ENCODE measurements around the gene OR5B21. TPM values are rescaled to one million over a fixed set of nuclear protein-coding genes. Genes with fewer than 3 reads are reported as not detected.

Gene OR5B21
- not detected for total RNA-seq
- long read RNA-seq = 0 reads

DNA sequence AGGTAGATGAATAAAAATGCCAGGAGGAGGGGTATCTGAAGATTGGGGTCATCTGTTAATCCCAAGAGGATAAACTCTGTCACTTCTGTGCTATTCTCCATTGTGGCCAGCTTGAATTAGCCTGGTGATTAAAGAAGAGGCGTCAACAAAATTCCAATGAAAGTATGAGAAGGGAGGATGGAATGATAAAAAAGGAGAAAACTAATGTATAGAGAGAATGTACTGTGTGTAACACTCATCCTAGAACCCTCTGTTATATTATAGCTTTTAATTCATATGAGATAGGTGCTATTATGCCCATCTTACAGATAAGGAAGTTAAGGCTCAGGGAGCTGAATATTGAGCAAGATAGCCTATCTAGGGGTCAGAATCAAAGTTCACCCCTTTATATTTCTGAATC lies at the start of gene OR5B21:
OR5B21 (minus strand) TSS at position 101 of the 400 bp plus-strand sequence; CDS start at position 101, 0 bp downstream.
- ATAC-seq (no peak), DNase-seq (no peak)
- intact Hi-C loops (cut with micrococcal nuclease) = no loop called here

DNA sequence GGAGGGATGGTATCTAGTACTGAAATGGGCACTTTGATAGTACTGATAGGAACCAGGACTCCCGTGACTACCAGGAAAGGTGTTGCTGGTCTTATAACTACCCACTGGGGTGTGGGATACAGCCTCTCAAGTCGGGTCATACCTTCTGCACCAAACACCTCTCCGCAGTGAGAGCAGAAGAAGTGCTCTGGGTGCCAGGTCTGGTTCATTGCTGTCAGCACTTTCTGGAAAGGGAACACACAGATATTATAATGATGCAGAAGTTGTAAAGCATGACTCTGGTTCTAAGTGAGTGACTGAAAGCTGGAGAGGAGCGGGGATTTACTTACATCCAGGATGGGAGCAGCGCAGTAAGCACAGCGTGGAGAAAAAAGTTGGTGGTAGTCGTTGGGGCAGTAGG lies 41.7 kb upstream of the OR5B21 start:
- ATAC-seq (peak; percentile 98), DNase-seq (peak; percentile 45)
- intact Hi-C loops (cut with micrococcal nuclease) = no loop called here

DNA sequence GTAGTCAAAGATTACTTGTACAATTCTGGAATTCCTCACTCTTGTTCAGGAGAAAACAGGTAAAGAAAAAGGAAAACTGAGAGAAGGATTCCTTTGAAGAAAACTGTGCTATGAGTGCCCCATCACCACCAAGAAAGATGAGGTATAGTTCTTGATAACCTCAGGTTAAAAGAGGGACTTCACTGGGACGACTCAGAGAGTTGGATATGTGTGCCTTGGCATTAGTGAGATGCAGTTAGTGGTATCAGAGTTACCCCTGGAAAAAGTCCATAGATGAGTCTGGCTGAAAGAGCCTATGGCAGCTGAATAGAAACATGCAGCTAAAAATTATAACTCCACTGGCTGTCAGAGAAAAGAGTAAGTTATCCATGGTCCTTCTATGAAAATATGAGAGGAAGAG lies 38.9 kb upstream of the OR5B21 start:
- intact Hi-C loops (cut with micrococcal nuclease) = no loop called here
- DNase-seq (no peak), ATAC-seq (no peak)

DNA sequence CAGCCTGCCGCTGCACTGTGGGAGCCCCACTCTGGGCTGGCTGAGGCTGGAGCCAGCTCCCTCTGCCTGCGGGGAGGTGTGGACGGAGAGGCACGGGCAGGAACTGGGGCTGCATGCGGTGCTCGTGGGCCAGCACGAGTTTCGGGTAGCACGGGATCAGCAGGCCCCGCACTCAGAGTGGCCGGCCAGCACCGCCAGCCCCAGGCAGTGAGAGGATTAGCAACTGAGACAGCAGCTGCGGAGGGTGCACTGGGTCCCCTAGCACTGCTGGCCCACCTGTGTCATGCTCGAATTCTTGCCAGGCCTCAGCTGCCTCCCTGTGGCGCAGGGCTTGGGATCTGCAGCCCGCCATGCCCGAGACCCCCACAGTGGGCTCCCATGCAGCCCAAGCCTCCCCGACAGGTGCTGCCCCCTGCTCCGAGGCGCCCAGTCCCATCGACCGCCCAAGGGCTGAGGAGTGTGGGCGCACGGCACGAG lies 24.0 kb upstream of the OR5B21 start:
- ATAC-seq (no peak), DNase-seq (no peak)
- intact Hi-C loops (cut with micrococcal nuclease) = no loop called here

DNA sequence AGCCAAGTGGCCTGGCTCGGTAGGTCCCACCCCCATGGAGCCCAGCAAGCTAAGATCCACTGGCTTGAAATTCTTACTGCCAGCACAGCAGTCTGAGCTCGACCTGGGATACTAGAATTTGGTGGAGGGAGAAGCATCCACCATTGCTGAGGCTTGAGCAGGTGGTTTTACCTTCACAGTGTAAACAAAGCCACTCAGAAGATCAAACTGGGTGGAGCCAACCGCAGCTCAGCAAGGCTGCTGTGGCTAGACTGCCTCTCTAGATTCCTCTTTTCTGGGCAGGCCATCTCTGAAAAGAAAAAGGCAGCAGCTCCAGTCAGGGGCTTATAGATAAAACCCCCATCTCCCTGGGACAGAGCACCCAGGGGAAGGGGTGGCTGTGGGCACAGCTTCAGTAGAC lies 22.3 kb upstream of the OR5B21 start:
- intact Hi-C loops (cut with micrococcal nuclease) = no loop called here
- DNase-seq (no peak), ATAC-seq (no peak)

DNA sequence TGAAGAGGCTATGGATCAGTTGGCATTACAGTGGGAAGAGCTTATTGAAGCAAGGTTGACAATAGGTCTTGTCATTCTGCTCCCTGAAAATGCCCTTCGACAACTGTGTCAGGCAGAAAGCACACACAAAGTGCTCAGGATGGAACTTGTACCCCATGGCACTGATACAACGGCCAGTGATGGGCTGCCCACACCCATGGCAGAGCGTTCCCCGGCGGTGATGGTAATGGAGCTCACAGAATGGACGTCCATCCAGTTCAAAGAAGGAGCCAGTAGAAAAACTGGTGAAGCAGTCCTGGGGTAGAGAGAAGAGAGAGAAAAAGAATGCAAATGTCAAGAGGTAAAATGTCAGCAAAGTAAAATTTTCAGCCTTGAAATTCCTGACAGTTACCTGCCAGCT lies 19.5 kb upstream of the OR5B21 start:
- DNase-seq = no peak
- ATAC-seq = no peak
- intact Hi-C loops (cut with micrococcal nuclease) = no loop called here

DNA sequence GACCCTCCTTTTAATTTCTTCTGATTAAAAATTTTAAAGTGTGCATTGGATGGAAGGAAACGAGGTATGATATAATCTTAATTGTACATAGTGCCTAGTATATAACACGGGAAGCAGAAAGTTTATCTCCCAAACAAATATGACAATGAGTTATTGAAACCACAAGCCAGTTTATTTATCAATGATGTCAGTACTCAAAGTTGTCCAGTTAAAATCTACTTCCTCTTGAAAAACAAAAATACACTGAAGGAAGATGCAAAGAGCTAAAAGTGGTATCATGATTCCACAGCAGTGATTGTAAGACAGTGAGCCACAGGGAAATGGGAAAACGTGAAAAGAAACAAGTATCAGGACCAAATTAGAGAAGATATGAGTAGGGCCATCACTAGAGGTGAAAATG lies 18.8 kb upstream of the OR5B21 start:
- intact Hi-C loops (cut with micrococcal nuclease) = no loop called here
- DNase-seq (no peak), ATAC-seq (no peak)

DNA sequence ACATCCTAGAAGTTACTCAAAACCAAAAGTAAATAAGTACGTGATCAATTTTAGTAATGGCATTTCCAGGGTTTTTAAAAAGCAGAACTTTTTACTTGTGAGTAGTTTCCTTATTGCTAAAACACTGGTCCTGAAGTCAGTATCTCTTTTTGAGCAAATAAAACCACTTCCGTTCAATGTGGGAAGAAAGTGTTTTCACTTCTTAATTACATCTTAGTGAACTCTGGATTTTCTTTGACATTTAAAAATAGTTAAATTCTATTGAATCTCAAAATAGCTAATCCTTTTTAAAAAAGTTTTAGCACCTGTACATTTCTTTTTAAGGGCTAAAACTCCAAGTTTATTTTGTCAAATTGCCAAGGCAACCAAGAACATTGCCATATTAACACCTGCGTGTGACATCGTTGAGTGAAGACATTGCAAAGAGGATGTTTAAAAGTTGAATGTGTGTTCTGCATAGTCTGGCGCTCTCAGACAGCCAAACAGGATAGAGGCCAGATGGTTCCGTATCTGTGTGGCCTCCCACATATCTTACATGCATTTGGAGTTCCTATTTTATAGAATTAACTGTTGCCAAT lies 17.2 kb upstream of the OR5B21 start:
- ATAC-seq (no peak), DNase-seq (no peak)
- intact Hi-C loops (cut with micrococcal nuclease) = no loop called here

DNA sequence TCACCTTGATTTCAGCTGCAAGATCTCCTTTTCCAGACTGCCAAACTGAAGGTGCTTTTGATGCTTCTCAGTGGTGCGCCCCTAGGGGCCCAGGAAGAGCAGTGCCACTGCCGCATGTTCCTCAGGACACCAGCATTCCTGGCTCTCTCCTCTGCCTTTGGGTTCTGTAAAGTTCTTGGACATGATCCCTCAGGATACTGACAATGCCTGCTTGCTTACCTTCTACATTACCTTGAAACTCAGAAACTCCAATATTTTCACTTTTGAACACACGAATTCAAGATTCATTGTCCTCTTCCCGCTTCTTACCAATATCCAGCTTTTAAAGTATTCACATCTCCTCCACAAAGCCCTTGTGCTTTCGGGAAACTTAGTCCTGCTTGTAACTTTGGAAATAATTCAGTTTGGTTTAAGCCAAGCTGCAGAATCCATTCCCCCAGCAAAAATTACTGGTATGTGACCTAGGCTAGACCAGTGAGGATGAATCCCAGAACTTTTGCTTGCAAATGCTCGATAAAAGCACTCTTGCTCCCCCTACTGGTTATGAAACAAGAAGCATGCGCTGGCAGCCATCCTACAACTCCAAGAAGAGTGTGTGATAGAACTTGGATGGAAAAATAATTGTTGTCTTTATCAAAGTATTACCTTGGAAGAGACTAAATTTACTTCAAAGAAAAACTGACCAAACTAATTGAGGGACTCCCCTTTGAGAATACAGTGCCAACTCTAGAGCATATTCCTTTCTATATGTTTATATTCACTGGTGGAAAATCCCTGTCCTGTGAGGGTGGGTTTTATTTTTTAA lies 16.5 kb upstream of the OR5B21 start:
- peak; percentile 62 for DNase-seq
- ATAC-seq = peak; percentile 87
- intact Hi-C loops (cut with micrococcal nuclease) = no loop called here

DNA sequence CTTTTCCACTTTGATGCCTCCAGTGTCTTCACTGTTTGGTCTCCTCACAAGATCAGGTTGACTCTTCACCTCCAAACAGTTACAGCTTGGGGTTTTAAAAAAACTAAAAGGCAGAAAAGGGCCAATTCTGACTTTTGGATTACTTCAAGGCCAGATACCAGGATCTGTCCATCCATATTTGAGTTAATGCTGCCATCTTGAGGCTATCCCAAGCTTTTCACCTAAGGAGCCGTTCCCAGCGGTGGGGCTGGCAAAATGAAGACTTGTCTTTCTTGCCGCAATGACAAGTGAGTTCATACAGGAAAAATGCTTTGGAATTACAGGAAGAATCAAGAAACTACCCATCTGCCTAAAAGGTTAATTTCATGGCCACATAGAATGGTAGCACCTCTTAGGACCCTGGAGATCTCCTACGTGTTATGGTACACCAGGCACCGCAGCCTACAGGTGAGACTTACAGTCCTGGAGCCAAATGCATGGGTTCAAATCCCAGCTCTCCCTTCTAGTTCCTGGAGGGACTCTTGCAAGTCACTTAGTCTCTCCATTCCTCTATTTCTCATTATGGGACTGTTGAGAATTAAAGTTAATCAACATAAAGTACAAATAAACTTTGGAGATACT lies 6.0 kb upstream of the OR5B21 start:
- intact Hi-C loops (cut with micrococcal nuclease) = no loop called here
- DNase-seq = no peak
- peak; percentile 69 for ATAC-seq

DNA sequence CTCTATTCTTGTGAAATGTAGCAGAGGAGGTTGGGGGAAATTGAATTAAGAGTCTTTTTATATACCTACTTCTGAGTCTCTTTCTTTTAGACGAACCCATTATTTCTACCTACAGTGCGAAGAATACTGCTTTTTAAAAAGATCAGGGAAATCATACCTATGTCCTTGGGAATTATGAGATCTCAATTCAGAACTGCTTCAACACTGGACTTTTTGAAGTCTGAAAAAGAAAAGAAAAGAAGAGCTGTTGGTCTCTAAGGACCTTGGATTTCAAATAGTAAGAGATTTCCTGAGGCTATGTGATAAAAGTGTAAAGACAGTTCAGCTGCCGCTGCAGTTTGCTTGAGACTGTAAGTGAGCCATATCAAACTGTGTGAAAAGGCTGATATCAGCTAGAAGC lies 3.7 kb upstream of the OR5B21 start:
- ATAC-seq (no peak), DNase-seq (no peak)
- intact Hi-C loops (cut with micrococcal nuclease) = no loop called here

DNA sequence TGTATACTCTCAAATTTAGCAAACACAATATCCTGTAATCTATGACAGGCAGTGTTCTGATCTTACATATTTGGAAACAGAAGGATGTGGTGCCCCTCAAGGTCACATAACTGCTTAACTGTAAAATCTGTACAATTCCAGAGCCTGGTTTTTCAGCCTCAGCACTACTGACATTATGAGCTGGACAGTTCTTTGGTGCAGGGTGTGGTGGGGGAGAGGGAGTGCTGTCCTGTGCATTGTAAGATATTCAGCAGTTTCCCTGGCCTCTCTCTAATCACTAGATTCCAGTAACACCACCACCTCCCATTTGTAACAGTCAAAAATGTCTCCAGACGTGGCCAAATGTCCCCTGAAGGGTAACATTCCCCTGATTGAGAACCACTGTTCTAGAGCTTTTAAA lies 1.8 kb upstream of the OR5B21 start:
- ATAC-seq = no peak
- intact Hi-C loops (cut with micrococcal nuclease) = no loop called here
- no peak for DNase-seq

DNA sequence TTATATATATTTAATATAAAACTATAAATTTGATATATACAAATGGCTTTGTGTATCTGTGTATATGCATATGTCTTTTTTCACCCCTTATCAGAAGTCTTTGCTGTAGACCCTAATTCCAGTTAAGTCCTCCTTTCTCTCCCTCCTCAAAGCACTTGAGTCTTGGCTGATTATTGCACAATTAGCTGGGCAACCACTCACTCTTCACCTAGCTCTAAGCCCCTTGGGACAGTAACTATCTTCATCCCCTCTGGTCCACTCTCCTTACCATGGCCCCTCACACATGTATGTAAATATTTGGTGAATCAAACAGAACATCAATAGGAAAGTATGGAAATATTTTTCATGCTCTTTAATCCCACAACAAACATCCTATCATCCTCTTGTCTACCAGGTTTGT lies 909 bp upstream of the OR5B21 start:
- DNase-seq = no peak
- ATAC-seq = no peak
- intact Hi-C loops (cut with micrococcal nuclease) = no loop called here

DNA sequence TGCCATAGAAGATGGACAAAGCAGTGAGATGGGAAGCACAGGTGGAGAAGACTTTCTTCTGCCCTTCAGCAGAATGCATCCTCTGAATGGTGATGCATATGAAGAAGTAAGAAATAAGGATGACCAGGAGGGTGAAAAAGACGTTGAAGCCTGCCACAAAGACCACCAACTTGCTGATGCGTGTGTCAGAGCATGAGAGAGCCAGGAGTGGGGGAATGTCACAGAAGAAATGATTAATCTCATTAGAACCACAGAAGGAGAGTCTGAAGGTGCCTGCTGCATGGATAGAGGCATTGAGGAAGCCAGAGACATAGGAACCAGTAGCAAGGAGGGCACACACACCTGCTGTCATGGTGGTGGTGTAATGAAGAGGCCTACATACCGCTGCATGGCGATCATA lies 550 bp downstream of the OR5B21 start:
- no peak for ATAC-seq
- intact Hi-C loops (cut with micrococcal nuclease) = no loop called here
- no peak for DNase-seq

DNA sequence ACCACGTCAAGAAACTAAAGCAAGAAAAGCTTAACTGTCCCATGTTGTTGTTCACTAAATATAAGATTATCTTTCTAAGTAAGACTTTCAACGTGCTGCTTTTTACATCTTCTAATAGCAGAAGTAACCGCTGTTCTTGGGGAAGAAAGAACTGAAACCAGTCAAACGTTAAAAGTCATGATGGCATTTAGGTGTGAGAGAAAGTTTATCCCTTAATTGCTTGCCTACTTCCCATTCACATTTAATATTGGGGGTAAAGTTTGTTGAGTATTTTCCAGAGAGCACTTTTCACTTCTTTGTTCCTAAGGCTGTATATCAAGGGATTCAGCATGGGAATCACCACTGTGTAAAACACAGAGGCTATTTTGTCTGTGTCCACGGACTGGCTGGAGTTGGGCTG lies 970 bp downstream of the OR5B21 start:
- no peak for DNase-seq

DNA sequence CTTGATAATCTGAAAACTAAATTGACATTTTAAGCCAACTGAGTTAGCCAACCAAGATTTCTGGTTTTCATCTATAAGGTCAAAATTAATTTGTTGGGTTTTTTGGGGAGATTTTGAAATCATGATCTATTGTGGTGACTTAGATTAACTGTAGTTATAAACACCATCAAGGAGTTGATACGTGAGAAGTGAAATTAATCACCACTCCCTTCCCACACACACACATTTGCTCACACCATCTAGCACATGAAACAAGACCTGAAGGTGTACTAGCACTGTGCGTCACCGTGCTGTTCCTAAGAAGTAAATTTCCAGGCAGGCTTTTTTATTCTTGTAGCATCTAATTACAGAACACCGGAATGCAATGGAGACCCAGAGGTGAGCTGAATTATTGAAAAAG lies 2.1 kb downstream of the OR5B21 start:
- intact Hi-C loops (cut with micrococcal nuclease) = no loop called here
- DNase-seq (no peak), ATAC-seq (no peak)

More for the DNA sequence above, 970 bp downstream of the OR5B21 start:
- intact Hi-C loops (cut with micrococcal nuclease) = no loop called here
- no peak for ATAC-seq

DNA sequence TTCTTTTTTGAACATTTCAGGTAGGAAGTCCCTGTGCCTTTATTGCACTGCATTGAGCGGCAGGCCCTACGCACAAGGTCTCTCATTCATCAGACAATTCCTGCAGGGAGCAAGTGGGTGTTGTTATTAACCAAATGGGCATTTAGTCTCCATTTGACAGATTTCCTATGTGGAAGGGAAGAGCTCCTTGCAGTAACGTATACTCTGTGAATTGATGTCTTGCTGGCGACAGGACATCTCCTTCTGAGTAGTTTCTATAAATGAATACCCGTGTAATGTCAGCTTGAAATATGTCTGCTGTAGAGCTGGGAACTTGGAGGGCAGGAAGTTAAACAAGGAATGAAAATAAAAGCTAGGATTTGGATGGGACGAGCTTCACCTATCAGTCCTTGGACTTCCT lies 3.7 kb downstream of the OR5B21 start:
- intact Hi-C loops (cut with micrococcal nuclease) = no loop called here
- DNase-seq (no peak), ATAC-seq (no peak)

DNA sequence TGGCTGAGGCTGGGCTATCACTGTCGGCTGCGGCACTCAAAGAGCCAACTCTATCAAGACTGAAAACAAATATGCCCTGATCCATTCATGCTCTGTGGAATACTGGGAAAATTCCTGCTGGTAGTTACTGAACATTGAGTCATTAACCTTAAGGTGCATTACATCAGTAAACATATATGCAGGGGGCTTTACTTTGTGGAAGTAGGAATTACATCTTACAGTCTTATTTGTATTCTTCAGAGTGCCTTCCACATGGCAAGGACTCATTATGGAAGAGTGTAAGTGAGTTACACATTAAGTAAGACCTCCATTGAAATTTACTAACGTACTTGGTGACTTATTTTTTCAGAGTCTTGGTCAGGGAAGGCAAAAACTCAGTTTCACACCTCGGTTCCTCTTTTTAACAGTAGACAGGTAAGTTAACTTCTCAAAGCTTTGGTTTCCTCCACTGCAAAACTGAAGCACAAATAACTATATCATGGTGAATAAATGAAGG lies 4.5 kb downstream of the OR5B21 start:
- DNase-seq (no peak), ATAC-seq (no peak)
- intact Hi-C loops (cut with micrococcal nuclease) = no loop called here

DNA sequence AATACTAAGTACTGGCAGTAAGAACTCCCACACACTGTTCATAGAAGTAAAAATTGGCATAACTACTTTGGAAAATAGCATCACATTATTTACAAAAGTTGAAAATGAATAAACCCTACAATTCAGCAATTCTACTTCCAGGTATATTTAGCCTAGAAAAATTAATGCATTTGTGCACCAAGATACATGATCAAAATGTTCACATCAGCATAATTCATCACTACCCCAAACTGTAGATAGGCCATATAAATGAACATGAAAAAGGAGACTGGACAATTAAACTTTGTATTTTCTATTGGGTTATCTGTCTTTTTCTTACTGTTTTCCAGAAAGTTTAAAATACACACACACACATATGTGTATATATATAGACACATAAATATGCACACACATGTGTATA lies 5.9 kb downstream of the OR5B21 start:
- DNase-seq (no peak), ATAC-seq (no peak)
- intact Hi-C loops (cut with micrococcal nuclease) = no loop called here

DNA sequence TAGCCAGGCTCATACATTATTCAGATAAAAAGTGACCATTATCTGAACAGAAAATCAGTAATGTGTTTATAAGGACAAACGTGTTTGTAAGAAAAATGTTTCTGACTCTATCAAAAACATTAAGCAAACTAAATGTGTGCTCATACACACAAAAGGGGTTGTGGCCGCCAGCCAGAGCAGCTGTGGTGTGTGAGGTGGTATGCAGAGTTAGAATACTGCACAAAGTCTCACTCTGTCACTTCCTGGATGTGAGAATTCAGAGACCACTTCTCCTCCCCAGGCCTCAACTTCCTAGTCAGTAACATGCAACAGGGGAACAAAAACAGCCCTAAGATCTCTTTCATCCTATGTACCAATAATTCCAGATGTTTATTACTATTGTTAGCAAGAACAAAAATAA lies 9.4 kb downstream of the OR5B21 start:
- ATAC-seq (no peak), DNase-seq (peak; percentile 30)
- intact Hi-C loops (cut with micrococcal nuclease) = no loop called here
